ENCODE measurements around the gene IL6R.
"Not testable (repeated sequence)": the region's sequence is repeated elsewhere in the genome, so short reads cannot be mapped to it uniquely, and the experiment has no call there.

Gene IL6R

GRCh38 chr1:154404984-154405746 is at the start of gene IL6R:
TSS of gene IL6R (plus strand) at chr1:154405343. CDS start at chr1:154405630, 287 bp downstream.
- H3K4me1 Mint-ChIP-seq = peaks cover 85% of the 10 kb centered on the region
- H3K27ac Mint-ChIP-seq = peak within 1 kb of the TSS; percentile 96
- H3K4me3 Mint-ChIP-seq = peak within 1 kb of the TSS; percentile 98
- no peaks in the 10 kb centered on the region for H3K9me3 Mint-ChIP-seq
- no peaks in the 10 kb centered on the region for H3K36me3 Mint-ChIP-seq
- no peaks in the 10 kb centered on the region for H3K27me3 Mint-ChIP-seq

DNA sequence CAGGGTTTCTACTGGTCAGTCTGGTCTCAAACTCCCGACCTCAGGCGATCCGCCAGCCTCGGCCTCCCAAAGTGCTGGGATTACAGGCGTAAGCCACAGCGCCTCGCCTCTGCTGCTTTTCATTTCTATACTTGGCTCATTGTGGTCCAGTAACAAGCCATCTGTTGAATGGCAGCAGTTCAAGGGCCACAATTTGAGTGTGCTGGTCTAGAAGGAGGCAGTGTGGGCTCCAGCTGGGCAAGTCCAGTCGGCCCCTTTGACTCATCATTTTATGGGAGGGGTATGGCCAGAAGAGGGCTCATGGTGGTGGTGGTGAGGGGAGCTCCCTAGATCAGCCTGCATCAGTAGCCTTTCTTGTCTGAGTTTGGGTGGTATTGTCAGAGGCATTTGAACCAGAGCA is 46.6 kb upstream of the IL6R start:
- no peaks in the 10 kb centered on the region for H3K9me3 Mint-ChIP-seq
- no peak overlapping the region for H3K27ac Mint-ChIP-seq
- H3K27me3 Mint-ChIP-seq = no peaks in the 10 kb centered on the region
- peaks cover 1% of the 10 kb centered on the region for H3K36me3 Mint-ChIP-seq
- H3K4me3 Mint-ChIP-seq = no peak overlapping the region
- peaks cover 12% of the 10 kb centered on the region for H3K4me1 Mint-ChIP-seq

- Mint-ChIP-seq H3K9me3 (no peaks in the 10 kb centered on the region), H3K27me3 (no peaks in the 10 kb centered on the region), H3K36me3 (peaks cover 1% of the 10 kb centered on the region), H3K4me1 (no peaks in the 10 kb centered on the region), H3K4me3 (no peak overlapping the region), H3K27ac (peak overlapping the region; percentile 17)
Observed at GRCh38 chr1:154360288-154360687, 44.9 kb upstream of the IL6R start.

DNA sequence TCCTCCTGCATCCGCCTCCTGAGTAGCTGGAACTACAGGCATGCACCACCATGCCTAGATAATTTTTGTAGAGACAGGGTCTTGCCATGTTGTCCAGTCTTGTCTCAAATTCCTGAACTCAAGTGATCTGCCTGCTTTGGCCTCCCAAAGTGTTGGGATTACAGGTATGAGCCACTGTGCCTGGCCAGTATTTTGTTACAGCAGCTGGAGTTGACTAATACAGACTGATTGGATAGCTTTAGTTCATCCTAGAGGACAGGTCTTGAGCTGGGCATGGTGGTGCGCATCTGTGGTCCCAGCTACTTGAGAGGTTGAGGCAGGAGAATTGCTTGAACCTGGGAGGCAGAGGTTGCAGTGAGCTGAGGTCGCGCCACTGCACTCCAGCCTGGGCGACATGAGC is 44.3 kb upstream of the IL6R start:
- H3K4me1 Mint-ChIP-seq, H3K27ac Mint-ChIP-seq, H3K36me3 Mint-ChIP-seq, H3K27me3 Mint-ChIP-seq, H3K4me3 Mint-ChIP-seq, H3K9me3 Mint-ChIP-seq: not testable (repeated sequence)

- Mint-ChIP-seq H3K4me3 (no peak overlapping the region), H3K27ac (no peak overlapping the region), H3K36me3 (peaks cover 1% of the 10 kb centered on the region), H3K4me1 (no peaks in the 10 kb centered on the region), H3K27me3 (no peaks in the 10 kb centered on the region), H3K9me3 (no peaks in the 10 kb centered on the region)
Observed at GRCh38 chr1:154361357-154361756, 43.8 kb upstream of the IL6R start.

GRCh38 chr1:154371436-154371835 is 33.7 kb upstream of the IL6R start:
- Mint-ChIP-seq H3K27me3 (no peaks in the 10 kb centered on the region), H3K36me3 (no peaks in the 10 kb centered on the region), H3K27ac (no peak overlapping the region), H3K4me3 (no peak overlapping the region), H3K4me1 (peaks cover 3% of the 10 kb centered on the region), H3K9me3 (no peaks in the 10 kb centered on the region)

DNA sequence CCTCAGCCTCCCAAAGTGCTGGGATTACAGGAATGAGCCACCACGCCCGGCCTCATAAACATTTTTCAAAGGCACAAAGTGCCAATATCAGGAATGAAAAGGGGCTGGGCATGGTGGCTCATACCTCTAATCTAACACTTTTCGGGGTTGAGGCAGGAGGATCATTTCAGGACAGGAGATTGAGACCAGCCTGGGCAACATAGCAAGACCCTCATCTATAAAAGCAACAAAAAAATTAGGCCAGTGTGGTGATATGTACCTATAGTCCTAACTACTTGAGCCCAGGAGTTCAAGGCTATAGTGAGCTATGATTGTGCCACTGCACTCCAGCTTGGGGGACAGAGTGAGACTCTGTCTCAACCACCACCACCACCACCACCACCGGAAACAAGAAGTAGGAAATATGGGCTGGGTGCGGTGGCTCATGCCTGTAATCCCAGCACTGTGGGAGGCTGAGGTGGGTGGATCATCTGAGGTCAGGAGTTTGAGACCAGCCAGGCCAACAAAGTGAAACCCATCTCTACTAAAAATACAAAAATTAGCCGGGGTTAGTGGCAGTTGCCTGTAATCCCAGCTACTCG is 31.3 kb upstream of the IL6R start:
- not testable (repeated sequence) for H3K36me3 Mint-ChIP-seq, H3K27me3 Mint-ChIP-seq, H3K4me1 Mint-ChIP-seq, H3K9me3 Mint-ChIP-seq, H3K4me3 Mint-ChIP-seq, H3K27ac Mint-ChIP-seq

DNA sequence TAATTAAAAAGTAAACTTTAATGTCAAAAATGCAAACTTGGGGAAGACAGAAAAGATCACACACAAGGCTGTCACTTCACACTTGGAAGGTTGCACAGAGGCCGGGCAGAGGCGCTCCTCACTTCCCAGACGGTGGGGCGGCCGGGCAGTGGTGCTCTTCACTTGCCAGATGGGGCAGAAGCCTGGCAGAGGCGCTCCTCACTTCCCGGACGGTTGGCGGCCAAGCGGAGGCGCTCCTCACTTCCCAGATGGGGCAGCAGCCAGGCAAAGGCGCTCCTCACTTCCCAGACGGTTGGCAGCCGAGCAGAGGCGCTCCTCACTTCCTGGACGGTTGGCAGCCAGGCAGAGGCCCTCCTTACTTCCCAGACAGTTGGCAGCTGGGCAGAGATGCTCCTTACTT is 25.8 kb upstream of the IL6R start:
- Mint-ChIP-seq H3K27ac (no peak overlapping the region), H3K27me3 (no peaks in the 10 kb centered on the region), H3K9me3 (no peaks in the 10 kb centered on the region), H3K4me3 (no peak overlapping the region), H3K4me1 (peaks cover 6% of the 10 kb centered on the region), H3K36me3 (no peaks in the 10 kb centered on the region)

DNA sequence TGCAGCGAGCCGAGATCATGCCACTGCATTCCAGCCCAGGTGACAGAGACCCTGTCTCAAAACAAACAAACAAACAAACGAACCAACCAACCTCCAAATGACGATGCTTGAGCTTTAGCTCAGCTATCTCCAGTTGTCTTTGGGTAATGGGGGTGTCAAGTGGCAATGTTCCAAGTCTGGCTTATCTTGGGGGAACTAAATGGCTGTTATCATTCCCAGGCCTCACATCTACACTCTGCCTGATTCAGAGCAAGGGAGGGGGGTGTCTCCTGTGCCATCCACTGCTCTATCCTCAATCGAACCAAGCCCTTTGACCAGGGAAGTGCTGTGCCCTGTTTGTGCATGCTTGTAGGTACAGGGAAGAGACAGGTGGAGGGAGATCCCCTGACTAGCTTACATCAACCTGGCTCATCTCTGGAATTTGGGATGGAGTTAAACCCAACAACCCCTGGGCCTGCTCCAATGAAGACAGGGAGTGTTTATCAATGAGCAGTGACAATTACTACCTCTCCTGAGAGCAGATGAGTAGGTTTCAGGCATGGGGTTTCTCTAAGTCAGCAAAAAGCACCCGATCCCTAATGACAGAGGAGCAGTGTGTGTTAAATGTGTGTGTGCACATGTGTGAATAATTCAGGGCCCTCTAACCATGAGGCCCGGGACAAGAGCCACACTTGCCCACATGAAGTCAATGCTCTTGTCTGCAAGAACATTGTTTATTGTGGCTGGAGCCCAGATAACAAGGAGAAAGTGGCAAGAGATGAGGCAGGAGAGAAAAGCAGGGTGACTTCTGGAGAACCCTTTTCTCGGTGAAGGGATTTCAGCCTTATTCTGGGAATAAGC is 20.3 kb upstream of the IL6R start:
- Mint-ChIP-seq H3K4me1 (peaks cover 38% of the 10 kb centered on the region), H3K27ac (peak overlapping the region; percentile 99), H3K9me3 (no peaks in the 10 kb centered on the region), H3K36me3 (no peaks in the 10 kb centered on the region), H3K27me3 (no peaks in the 10 kb centered on the region), H3K4me3 (peak overlapping the region; percentile 85)

- Mint-ChIP-seq H3K36me3 (no peaks in the 10 kb centered on the region), H3K27ac (peak overlapping the region; percentile 99), H3K4me1 (peaks cover 43% of the 10 kb centered on the region), H3K4me3 (peak overlapping the region; percentile 85), H3K27me3 (no peaks in the 10 kb centered on the region), H3K9me3 (no peaks in the 10 kb centered on the region)
Observed at GRCh38 chr1:154386643-154387352, 18.3 kb upstream of the IL6R start.

GRCh38 chr1:154391086-154391770 is 13.9 kb upstream of the IL6R start:
- no peaks in the 10 kb centered on the region for H3K36me3 Mint-ChIP-seq
- H3K27me3 Mint-ChIP-seq = no peaks in the 10 kb centered on the region
- no peak overlapping the region for H3K4me3 Mint-ChIP-seq
- peaks cover 31% of the 10 kb centered on the region for H3K4me1 Mint-ChIP-seq
- peak overlapping the region; percentile 5 for H3K27ac Mint-ChIP-seq
- no peaks in the 10 kb centered on the region for H3K9me3 Mint-ChIP-seq

DNA sequence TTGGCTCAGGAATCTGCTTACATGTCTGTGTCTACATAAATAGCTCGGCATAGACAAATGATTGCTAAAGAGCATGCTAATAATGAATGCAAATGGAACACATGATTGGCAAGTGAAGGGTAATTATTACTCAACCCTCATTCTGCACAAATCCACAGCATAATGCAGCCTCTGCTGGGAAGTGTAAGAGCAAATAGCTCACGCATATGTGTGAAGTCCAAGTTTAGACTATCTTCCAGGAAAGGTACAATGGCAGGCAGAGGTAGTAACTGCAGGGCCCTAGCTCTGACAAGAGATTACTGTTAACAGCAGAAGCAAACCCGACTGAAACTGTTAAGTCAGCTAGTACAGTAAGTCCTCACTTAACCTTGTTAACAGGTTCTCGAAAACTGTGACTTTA is 7.0 kb upstream of the IL6R start:
- Mint-ChIP-seq H3K27me3 (no peaks in the 10 kb centered on the region), H3K9me3 (no peaks in the 10 kb centered on the region), H3K4me1 (peaks cover 45% of the 10 kb centered on the region), H3K36me3 (no peaks in the 10 kb centered on the region), H3K27ac (peak overlapping the region; percentile 76), H3K4me3 (no peak overlapping the region)

DNA sequence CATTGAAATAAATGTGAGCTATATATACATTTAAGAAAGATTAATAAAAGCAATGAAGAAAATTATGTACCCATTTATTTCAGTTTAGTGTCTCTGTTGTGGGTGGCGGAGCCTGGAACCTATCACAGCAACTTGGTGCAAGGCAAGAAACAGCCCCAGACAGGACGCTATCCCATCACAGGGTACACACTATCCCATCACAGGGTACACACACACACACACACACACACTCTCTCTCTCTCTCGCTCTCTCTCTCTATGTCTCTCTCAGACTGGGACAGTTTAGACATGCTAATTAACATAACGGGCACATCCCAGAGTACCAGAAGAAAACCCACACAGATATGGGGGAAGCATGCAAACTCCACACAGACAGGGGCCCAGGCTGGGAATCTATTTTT is 6.5 kb upstream of the IL6R start:
- Mint-ChIP-seq H3K36me3 (no peaks in the 10 kb centered on the region), H3K4me1 (peaks cover 50% of the 10 kb centered on the region), H3K9me3 (no peaks in the 10 kb centered on the region), H3K27me3 (no peaks in the 10 kb centered on the region), H3K27ac (no peak overlapping the region), H3K4me3 (no peak overlapping the region)

DNA sequence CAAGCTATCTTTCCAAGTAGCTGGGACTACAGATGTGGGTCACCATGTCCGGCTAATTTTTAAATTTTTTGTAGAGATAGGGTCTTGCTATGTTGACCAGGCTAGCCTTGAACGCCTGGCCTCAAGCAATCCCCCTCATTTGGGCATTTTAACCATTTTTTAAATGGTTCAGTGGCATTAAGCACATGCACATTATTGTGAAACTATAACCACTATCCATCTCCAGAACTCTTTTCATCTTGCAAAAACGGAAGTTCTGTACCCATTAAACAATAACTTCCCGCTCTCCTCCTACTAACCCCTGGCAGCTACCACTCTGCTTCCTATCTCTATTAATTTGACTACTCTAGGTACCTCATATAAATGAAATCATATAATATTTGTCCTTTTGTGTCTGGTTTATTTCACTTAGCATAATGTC is 4.8 kb upstream of the IL6R start:
- Mint-ChIP-seq H3K4me1 (peaks cover 61% of the 10 kb centered on the region), H3K9me3 (no peaks in the 10 kb centered on the region), H3K36me3 (no peaks in the 10 kb centered on the region), H3K27ac (peak overlapping the region; percentile 77), H3K27me3 (no peaks in the 10 kb centered on the region), H3K4me3 (no peak overlapping the region)

DNA sequence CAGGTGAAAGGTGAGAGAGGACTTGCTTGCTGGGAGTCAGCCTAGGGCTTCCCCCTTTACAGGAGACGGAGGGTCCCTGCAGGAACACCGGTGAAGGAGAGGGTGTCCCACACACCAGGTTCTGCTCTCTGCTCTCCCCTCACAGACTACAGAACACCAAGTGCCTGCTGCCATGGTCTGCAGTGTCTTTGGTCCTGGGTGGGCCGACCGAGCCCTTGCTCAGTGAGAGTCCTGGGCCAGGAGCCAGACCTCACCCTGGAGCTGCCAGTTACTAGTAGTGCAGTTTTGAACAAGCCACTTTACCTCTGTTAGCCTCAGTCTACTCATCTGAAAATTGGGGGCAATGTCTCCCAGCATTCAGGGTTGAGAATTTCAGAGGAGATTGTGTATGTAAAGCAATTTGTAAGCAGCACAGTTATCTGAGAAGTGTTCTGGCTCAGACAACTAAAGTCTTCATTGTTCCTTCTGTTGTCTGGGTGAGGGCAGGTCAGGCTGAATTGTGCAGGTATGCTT is 2.7 kb upstream of the IL6R start:
- Mint-ChIP-seq H3K36me3 (no peaks in the 10 kb centered on the region), H3K4me3 (no peak overlapping the region), H3K9me3 (no peaks in the 10 kb centered on the region), H3K27ac (peak overlapping the region; percentile 62), H3K4me1 (peaks cover 69% of the 10 kb centered on the region), H3K27me3 (no peaks in the 10 kb centered on the region)

Measured in activated naive CD4-positive, alpha-beta T cell treated with anti-CD3 and anti-CD28 coated beads, Interleukin-2, amount 50 U/mL, for 24 hours (primary cell).